ENCODE results near the gene XYLT2.

DNA sequence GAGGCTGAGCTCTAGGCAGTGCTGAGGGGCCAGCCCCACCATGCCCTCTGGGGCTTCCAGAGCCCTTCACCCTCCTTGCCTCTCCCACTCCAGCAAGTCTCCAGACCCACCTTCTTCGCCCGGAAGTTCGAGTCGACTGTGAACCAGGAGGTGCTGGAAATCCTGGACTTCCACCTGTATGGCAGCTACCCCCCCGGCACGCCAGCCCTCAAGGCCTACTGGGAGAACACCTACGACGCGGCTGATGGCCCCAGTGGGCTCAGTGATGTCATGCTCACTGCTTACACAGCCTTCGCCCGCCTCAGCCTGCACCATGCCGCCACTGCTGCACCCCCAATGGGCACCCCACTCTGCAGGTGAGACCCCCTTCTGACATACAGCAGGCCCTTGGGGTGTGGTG lies 10.5 kb downstream of the XYLT2 start:
- TF ChIP-seq CEBPB (IDR thresholded peaks at IDR 0.05) (no peak), CREB1 (IDR thresholded peaks at IDR 0.05; ENCODE audit: low read depth) (no peak), FOXM1 (IDR thresholded peaks at IDR 0.05; ENCODE audit: borderline replicate concordance, low read depth) (no peak), TEAD4 (IDR thresholded peaks at IDR 0.05) (no peak)
